Mucosa of descending colon (tissue), 3 donors: ENCODE data around the gene HPSE2. TPM values are rescaled to one million over a fixed set of nuclear protein-coding genes. Genes with fewer than 3 reads are reported as not detected.
"Not testable (repeated sequence)": the region's sequence is repeated elsewhere in the genome, so short reads cannot be mapped to it uniquely, and the experiment has no call there.

Experiments used
- ATAC-seq: fragments of 200-7000 bp; cut with Tn5 transposase; one replicate; pipeline ENCODE4 v1.9.1; 2020; ENCODE audit warnings: mild to moderate bottlenecking, moderate library complexity
- DNase-seq, 3 donors: peaks; one replicate each; pipeline ENCODE4 v3.0.0-alpha.2; 2020
- H3K36me3 ChIP-seq: fragments of 200-600 bp; one replicate; pipeline ENCODE4 v1.8.0; 2021; ENCODE audit warnings: low read depth, mild to moderate bottlenecking
- H3K4me1 ChIP-seq: fragments of 200-600 bp; one replicate; pipeline ENCODE4 v1.8.0; 2021; ENCODE audit warnings: low read depth, mild to moderate bottlenecking
- H3K4me3 ChIP-seq: fragments of 200-600 bp; one replicate; pipeline ENCODE4 v1.8.0; 2021; ENCODE audit warnings: mild to moderate bottlenecking
- H3K9me3 ChIP-seq: fragments of 200-600 bp; one replicate; pipeline ENCODE4 v1.8.0; 2021; ENCODE audit warnings: mild to moderate bottlenecking
- CTCF ChIP-seq: fragments of 200-600 bp; IDR thresholded peaks from one replicate; pipeline ENCODE4 v1.8.0; 2022; ENCODE audit warnings: antibody characterized with exemption, mild to moderate bottlenecking
- intact Hi-C, 2 donors: fragments of 100-400 bp; cut with DNase I in 1 of 2; cut with micrococcal nuclease in 1 of 2; formaldehyde crosslinking; loops; one replicate each; pipeline versions ENCODE4 v1.11.0 to v1.11.1; 2022; cut with DNase I, micrococcal nuclease
- total RNA-seq, 3 donors: library from RNA; stranded (reverse); fragmentation: NEBNext Ultra II Directional in 2 of 3; extraction: Animal tissue kit (Norgen Biotek cat#: 25700) in 2 of 3; gene quantifications; one replicate each; pipeline versions ENCODE4 v1.2.1 to v1.2.4, GENCODE V29; 2021 to 2023
- donor health status: DM: no; HTN: no; CAD: no; lungs with moderate emphysema.
- donor health status: DM: no; HTN: no; CAD: no.
- donor health status: DM: no; HTN: yes; CAD: no.

HPSE2 gene
- total RNA-seq, 3 donors from 2014 or later: 1.3 to 3.7 (median 2.4) TPM

GRCh38 chr10:99007457-99007856 is 228.2 kb downstream of the HPSE2 start:
- TF ChIP-seq CTCF: no peak
- ATAC-seq: no peak
- H3K4me3 ChIP-seq: no peak overlapping the region
- intact Hi-C loops: no loop called here
- H3K36me3 ChIP-seq: no peaks in the 10 kb centered on the region
- no peaks in the 10 kb centered on the region for H3K4me1 ChIP-seq
- peaks cover 14% of the 10 kb centered on the region for H3K9me3 ChIP-seq
- no peak for DNase-seq

GRCh38 chr10:99005254-99005653 is 230.4 kb downstream of the HPSE2 start:
- H3K9me3 ChIP-seq: peaks cover 14% of the 10 kb centered on the region
- DNase-seq: no peak
- H3K36me3 ChIP-seq: no peaks in the 10 kb centered on the region
- TF ChIP-seq CTCF: no peak
- H3K4me3 ChIP-seq: no peak overlapping the region
- no peaks in the 10 kb centered on the region for H3K4me1 ChIP-seq
- ATAC-seq: no peak
- intact Hi-C loops: no loop called here

- DNase-seq: no peak
- Histone ChIP-seq H3K36me3 (no peaks in the 10 kb centered on the region), H3K4me3 (no peak overlapping the region), H3K4me1 (no peaks in the 10 kb centered on the region), H3K9me3 (peaks cover 14% of the 10 kb centered on the region)
- intact Hi-C loops: no loop called here
- no peak for TF ChIP-seq CTCF
- ATAC-seq: no peak
Measured at GRCh38 chr10:99004738-99005137, 230.9 kb downstream of the HPSE2 start.

GRCh38 chr10:99002392-99002791 is 233.3 kb downstream of the HPSE2 start:
- TF ChIP-seq CTCF: no peak
- no peak for DNase-seq
- Histone ChIP-seq H3K4me1 (no peaks in the 10 kb centered on the region), H3K36me3 (no peaks in the 10 kb centered on the region), H3K4me3 (no peak overlapping the region), H3K9me3 (peaks cover 14% of the 10 kb centered on the region)
- intact Hi-C loops: no loop called here
- no peak for ATAC-seq

- Histone ChIP-seq H3K9me3 (no peaks in the 10 kb centered on the region), H3K4me3 (no peak overlapping the region), H3K36me3 (no peaks in the 10 kb centered on the region), H3K4me1 (no peaks in the 10 kb centered on the region)
- DNase-seq (no peak), ATAC-seq (no peak)
- intact Hi-C loops: no loop called here
- no peak for TF ChIP-seq CTCF
Measured at GRCh38 chr10:98997596-98997995, 238.1 kb downstream of the HPSE2 start.

GRCh38 chr10:98994030-98994429 is 241.6 kb downstream of the HPSE2 start:
- no peaks in the 10 kb centered on the region for H3K36me3 ChIP-seq

GRCh38 chr10:98983751-98984150 is 251.9 kb downstream of the HPSE2 start:
- H3K36me3 ChIP-seq, intact Hi-C loops: not testable (repeated sequence)

More at GRCh38 chr10:98994030-98994429, 241.6 kb downstream of the HPSE2 start:
- no peak for TF ChIP-seq CTCF
- no peak for DNase-seq
- no peak for ATAC-seq
- H3K4me1 ChIP-seq: no peaks in the 10 kb centered on the region
- intact Hi-C loops: no loop called here
- no peaks in the 10 kb centered on the region for H3K9me3 ChIP-seq
- H3K4me3 ChIP-seq: no peak overlapping the region

More at GRCh38 chr10:98983751-98984150, 251.9 kb downstream of the HPSE2 start:
- not testable (repeated sequence) for ATAC-seq, H3K9me3 ChIP-seq, H3K4me3 ChIP-seq, H3K4me1 ChIP-seq
- peak in 1 of 3 donors; percentile 27 for DNase-seq
